B cell (primary cell): Measurements from ENCODE around the gene NPAS3. TPM values are rescaled to one million over a fixed set of nuclear protein-coding genes. Genes with fewer than 3 reads are reported as not detected.

Source experiments
- ATAC-seq: fragments of 200-7000 bp; cut with Tn5 transposase; one replicate; pipeline ENCODE4 v1.10.0; 2021; ENCODE audit warnings: low read depth, mild to moderate bottlenecking, moderate number of reproducible peaks, moderate library complexity
- CTCF ChIA-PET: fragments of 350-600 bp; sonication (Branson Sonifier 250); formaldehyde crosslinking; loops from one replicate; lab custom pipeline; 2021; ENCODE audit warnings: antibody characterized with exemption, inconsistent platforms; lab: Charles Lee
- POLR2A ChIA-PET: fragments of 350-600 bp; sonication (Branson Sonifier 250); formaldehyde crosslinking; loops from one replicate; lab custom pipeline; 2021; ENCODE audit warnings: antibody characterized with exemption; lab: Charles Lee
- DNase-seq: peaks from one replicate; pipeline ENCODE4 v3.0.0; 2013
- H2AFZ ChIP-seq: 2 replicates; pipeline ENCODE4 v1.6.1; 2012; ENCODE audit warnings: mild to moderate bottlenecking, low read depth, low read length; ENCODE audit not compliant: insufficient read depth, poor library complexity, severe bottlenecking
- H3K27ac ChIP-seq, 2 donors: 1 replicate in 1 of 2; 2 replicates in 1 of 2; pipeline ENCODE4 v1.5.1; 2012 to 2013; ENCODE audit warnings: low read length in 2 of 2, mild to moderate bottlenecking in 2 of 2, moderate library complexity in 1 of 2
- H3K27me3 ChIP-seq, 4 experiments: fragments of 200-600 bp in 1 of 4; sonication (generic) in 1 of 4; replicated peaks in 1 of 4; 1 replicate in 2 of 4; 2 replicates in 2 of 4; pipeline versions ENCODE4 v1.6.1 to v1.7.0; 2013 to 2016; ENCODE audit warnings: low read length in 3 of 4, mild to moderate bottlenecking in 2 of 4, mixed read lengths in 1 of 4, moderate library complexity in 1 of 4; ENCODE audit not compliant: insufficient read depth in 4 of 4, control insufficient read depth in 3 of 4; ENCODE audit errors: control extremely low read depth in 1 of 4
- H3K36me3 ChIP-seq, 2 experiments: replicated peaks in 1 of 2; 1 replicate in 1 of 2; 2 replicates in 1 of 2; pipeline versions ENCODE4 v1.6.1 to v1.7.1; 2013; ENCODE audit warnings: low read length in 1 of 2; ENCODE audit not compliant: insufficient read depth in 2 of 2, control insufficient read depth in 1 of 2; ENCODE audit errors: control extremely low read depth in 1 of 2, extremely low read depth in 1 of 2
- H3K4me1 ChIP-seq, 2 donors: fragments of 200-600 bp in 1 of 2; sonication (generic) in 1 of 2; 1 replicate in 1 of 2; 2 replicates in 1 of 2; pipeline versions ENCODE4 v1.5.1 to v1.6.1; 2013 to 2017; ENCODE audit warnings: low read length in 2 of 2; ENCODE audit not compliant: control insufficient read depth in 2 of 2, insufficient read depth in 2 of 2
- H3K4me2 ChIP-seq: replicated peaks from 2 replicates; pipeline ENCODE3; 2012; ENCODE audit warnings: mild to moderate bottlenecking, low read depth, low read length; ENCODE audit not compliant: poor library complexity, severe bottlenecking
- H3K4me3 ChIP-seq, 5 experiments: fragments of 200-600 bp in 1 of 5; sonication (generic) in 1 of 5; 1 replicate in 3 of 5; 2 replicates in 2 of 5; pipeline versions ENCODE4 v1.5.1 to v1.7.0; 2011 to 2016; ENCODE audit warnings: low read length in 4 of 5, mild to moderate bottlenecking in 4 of 5, low read depth in 2 of 5, control low read depth in 1 of 5, moderate library complexity in 1 of 5; ENCODE audit not compliant: insufficient read depth in 1 of 5; ENCODE audit errors: control extremely low read depth in 1 of 5, extremely low read depth in 1 of 5
- H3K79me2 ChIP-seq: fragments of 200-600 bp; sonication (generic); one replicate; pipeline ENCODE4 v1.6.0; 2016; ENCODE audit warnings: low read length; ENCODE audit not compliant: control insufficient read depth, insufficient read depth
- H3K9ac ChIP-seq: fragments of 200-600 bp; sonication (generic); 2 replicates; pipeline ENCODE4 v1.6.1; 2017; ENCODE audit warnings: mild to moderate bottlenecking, low read length, moderate library complexity
- H3K9me3 ChIP-seq, 3 donors: one replicate each; pipeline versions ENCODE4 v1.6.1 to v1.7.1; 2013; ENCODE audit warnings: low read length in 2 of 3; ENCODE audit not compliant: control insufficient read depth in 2 of 3, insufficient read depth in 1 of 3; ENCODE audit errors: control extremely low read depth in 1 of 3
- H4K20me1 ChIP-seq: 2 replicates; pipeline ENCODE4 v1.6.0; 2012; ENCODE audit warnings: mild to moderate bottlenecking, low read length; ENCODE audit not compliant: insufficient read depth, control insufficient read depth, poor library complexity, severe bottlenecking
- H3K27ac Mint-ChIP-seq: one replicate; pipeline ENCODE4 v1.8.0; 2021; ENCODE audit warnings: mixed read lengths
- H3K27me3 Mint-ChIP-seq: one replicate; pipeline ENCODE4 v1.8.0; 2021; ENCODE audit warnings: mixed read lengths
- H3K4me1 Mint-ChIP-seq: one replicate; pipeline ENCODE4 v1.8.0; 2021; ENCODE audit warnings: mixed read lengths
- H3K4me3 Mint-ChIP-seq: one replicate; pipeline ENCODE4 v1.8.0; 2021; ENCODE audit warnings: mixed read lengths
- H3K9me3 Mint-ChIP-seq: one replicate; pipeline ENCODE4 v1.8.0; 2022; ENCODE audit warnings: mixed read lengths; ENCODE audit not compliant: insufficient read depth
- CTCF ChIP-seq: fragments of 200-600 bp; IDR thresholded peaks from one replicate; pipeline ENCODE4 v1.8.0; 2022; ENCODE audit warnings: antibody characterized with exemption, mild to moderate bottlenecking
- EZH2 ChIP-seq: IDR thresholded peaks from 2 replicates; pipeline ENCODE4 v1.6.1; 2012; ENCODE audit warnings: borderline replicate concordance, low read depth, mild to moderate bottlenecking, moderate library complexity, low read length; ENCODE audit not compliant: insufficient read depth, poor library complexity, severe bottlenecking
- WGBS: methylation state at CpG from one replicate; pipeline ENCODE4 v1.1.5; 2013; ENCODE audit warnings: missing lambda C conversion rate; ENCODE audit not compliant: insufficient coverage; 5-methylcytosine and 5-hydroxymethylcytosine counted together
- intact Hi-C: fragments of 100-400 bp; cut with micrococcal nuclease; formaldehyde crosslinking; loops from one replicate; pipeline ENCODE4 v1.10.0; 2022
- polyA plus RNA-seq: library from polyadenylated mRNA; depleted of rRNA; stranded (reverse); fragments of >200 nt; gene quantifications from 2 replicates; pipeline ENCODE4 v1.2.3, GENCODE V29; 2012
- total RNA-seq, 2 donors: library from RNA; stranded (reverse); fragments of 120-200 nt in 1 of 2; gene quantifications; 1 replicate in 1 of 2; 2 replicates in 1 of 2; pipeline versions ENCODE4 v1.2.3 to v1.2.4, GENCODE V29; 2013 to 2022

The NPAS3 gene
- total and polyA plus RNA-seq, 2 donors (not counting 1 experiment from before 2014, with no cell fraction given) = not detected

GRCh38 chr14:33463731-33464130, 525.1 kb downstream of the NPAS3 start:
- TF ChIP-seq CTCF (no peak), EZH2 (no peak)
- CTCF ChIA-PET = no interaction called here

GRCh38 chr14:33464254-33464962, 525.7 kb downstream of the NPAS3 start:
- Histone ChIP-seq H3K36me3 (no peaks in the 10 kb centered on the region), H3K79me2 (no peaks in the 10 kb centered on the region), H3K4me3 (no peak overlapping the region), H3K9ac (no peak overlapping the region), H3K9me3 (no peaks in the 10 kb centered on the region), H2AFZ (no peak overlapping the region), H3K27me3 (no peaks in the 10 kb centered on the region), H3K4me1 (no peaks in the 10 kb centered on the region), H3K27ac (no peak overlapping the region), H3K4me2 (no peak overlapping the region), H4K20me1 (no peaks in the 10 kb centered on the region)
- Mint-ChIP-seq H3K27me3 (no peaks in the 10 kb centered on the region), H3K4me3 (no peak overlapping the region), H3K27ac (no peak overlapping the region), H3K9me3 (no peaks in the 10 kb centered on the region), H3K4me1 (no peaks in the 10 kb centered on the region)
- no peak for ATAC-seq
- no peak for DNase-seq
- ChIA-PET CTCF (no interaction called here), POLR2A (no interaction called here)
- 90% methylated on average over 7 of the region's 10 CpGs for WGBS
- TF ChIP-seq CTCF (no peak), EZH2 (no peak)
- intact Hi-C loops = no loop called here

More at GRCh38 chr14:33463731-33464130, 525.1 kb downstream of the NPAS3 start:
- Histone ChIP-seq H3K9ac (no peak overlapping the region), H2AFZ (no peak overlapping the region), H3K79me2 (no peaks in the 10 kb centered on the region), H4K20me1 (no peaks in the 10 kb centered on the region), H3K9me3 (no peaks in the 10 kb centered on the region), H3K27ac (no peak overlapping the region), H3K27me3 (no peaks in the 10 kb centered on the region), H3K36me3 (no peaks in the 10 kb centered on the region), H3K4me3 (no peak overlapping the region), H3K4me1 (no peaks in the 10 kb centered on the region), H3K4me2 (no peak overlapping the region)
- no peak for DNase-seq
- WGBS = 86% methylated on average over 1 of the region's 2 CpGs
- intact Hi-C loops = no loop called here
- POLR2A ChIA-PET = no interaction called here
- Mint-ChIP-seq H3K27ac (no peak overlapping the region), H3K4me1 (no peaks in the 10 kb centered on the region), H3K9me3 (no peaks in the 10 kb centered on the region), H3K4me3 (no peak overlapping the region), H3K27me3 (no peaks in the 10 kb centered on the region)
- no peak for ATAC-seq
